ENCODE results near the gene TBC1D13.
"Not testable (repeated sequence)": the region's sequence is repeated elsewhere in the genome, so short reads cannot be mapped to it uniquely, and the experiment has no call there.

Gene TBC1D13

GRCh38 chr9:128771094-128771721 is 15.8 kb upstream of the TBC1D13 start:
- TF ChIP-seq CTCF (IDR thresholded peaks at IDR 0.05; ENCODE audit: low read depth, low read length), result no peak
- DNase-seq (ENCODE audit: low read depth in 2 of 2), result peak in 1 of 2 donors; percentile 21
- H3K4me3 ChIP-seq (replicated peaks in 1 of 2; ENCODE audit: low read depth in 2 of 2, low read length in 2 of 2), result peak overlapping the region; percentile 97 to 98

GRCh38 chr9:128771745-128772519 is 15.1 kb upstream of the TBC1D13 start, which contains the start of gene ZER1:
Gene ZER1 (minus strand): TSS chr9:128771927. CDS start chr9:128755565, 16,362 bp downstream.
- TF ChIP-seq CTCF (IDR thresholded peaks at IDR 0.05; ENCODE audit: low read depth, low read length), result no peak
- DNase-seq (ENCODE audit: low read depth in 2 of 2), result peak; percentile 88 to 92

GRCh38 chr9:128773049-128773448 is 14.0 kb upstream of the TBC1D13 start:
- no peak overlapping the region for H3K4me3 ChIP-seq (replicated peaks in 1 of 2; ENCODE audit: low read depth in 2 of 2, low read length in 2 of 2)

More at GRCh38 chr9:128771745-128772519, 15.1 kb upstream of the TBC1D13 start, which contains the start of gene ZER1:
- H3K4me3 ChIP-seq (replicated peaks in 1 of 2; ENCODE audit: low read depth in 2 of 2, low read length in 2 of 2), result peak within 1 kb of the TSS; percentile 97 to 98

GRCh38 chr9:128774804-128775203 is 12.2 kb upstream of the TBC1D13 start:
- TF ChIP-seq CTCF (IDR thresholded peaks at IDR 0.05; ENCODE audit: low read depth, low read length), result no peak
- H3K4me3 ChIP-seq (replicated peaks in 1 of 2; ENCODE audit: low read depth in 2 of 2, low read length in 2 of 2), result no peak overlapping the region
- DNase-seq (ENCODE audit: low read depth in 2 of 2), result no peak

More at GRCh38 chr9:128773049-128773448, 14.0 kb upstream of the TBC1D13 start:
- no peak for TF ChIP-seq CTCF (IDR thresholded peaks at IDR 0.05; ENCODE audit: low read depth, low read length)
- DNase-seq (ENCODE audit: low read depth in 2 of 2), result no peak

GRCh38 chr9:128780093-128780492 is 7.0 kb upstream of the TBC1D13 start:
- not testable (repeated sequence) for H3K4me3 ChIP-seq (replicated peaks in 1 of 2; ENCODE audit: low read depth in 2 of 2, low read length in 2 of 2); DNase-seq (ENCODE audit: low read depth in 2 of 2)

- DNase-seq (ENCODE audit: low read depth in 2 of 2), result no peak
- no peak for TF ChIP-seq CTCF (IDR thresholded peaks at IDR 0.05; ENCODE audit: low read depth, low read length)
- H3K4me3 ChIP-seq (replicated peaks in 1 of 2; ENCODE audit: low read depth in 2 of 2, low read length in 2 of 2), result no peak overlapping the region
These were observed 5.6 kb upstream of the TBC1D13 start for GRCh38 chr9:128781187-128782070.
